GM19468 (cell line): ENCODE data around the gene ALX4.

Experiments
- ATAC-seq: cut with Tn5 transposase; IDR thresholded peaks from one replicate; pipeline ENCODE4 v1.9.1; 2021; ENCODE audit warnings: mild to moderate bottlenecking, moderate library complexity, moderate number of reproducible peaks; ENCODE audit not compliant: unreplicated experiment; ENCODE audit errors: extremely low read depth

Gene ALX4

DNA sequence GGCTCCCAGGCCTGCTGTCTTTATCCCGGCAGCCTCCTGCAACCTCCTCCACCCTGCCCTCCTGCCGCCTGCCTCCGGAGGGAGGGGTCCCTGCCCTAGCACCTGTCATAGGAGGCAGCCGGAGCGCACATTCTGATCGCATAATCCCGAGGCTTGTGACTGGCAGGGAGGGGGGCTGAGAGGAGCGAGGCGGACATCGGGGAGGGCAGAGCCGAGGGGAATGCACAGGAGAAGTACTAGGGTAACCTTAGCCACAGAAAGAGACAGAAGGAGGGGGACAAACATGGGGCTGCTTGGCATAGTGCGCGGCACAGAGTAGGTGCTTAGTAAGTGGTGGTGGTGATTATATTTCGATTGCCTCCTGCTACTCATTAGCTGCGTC, 9.2 kb upstream of the ALX4 start:
- no peak for ATAC-seq

- ATAC-seq, result no peak
Observed at GRCh38 chr11:44318369-44318768, 8.4 kb upstream of the ALX4 start.

- no peak for ATAC-seq
Observed at GRCh38 chr11:44316659-44317240, 6.8 kb upstream of the ALX4 start.

DNA sequence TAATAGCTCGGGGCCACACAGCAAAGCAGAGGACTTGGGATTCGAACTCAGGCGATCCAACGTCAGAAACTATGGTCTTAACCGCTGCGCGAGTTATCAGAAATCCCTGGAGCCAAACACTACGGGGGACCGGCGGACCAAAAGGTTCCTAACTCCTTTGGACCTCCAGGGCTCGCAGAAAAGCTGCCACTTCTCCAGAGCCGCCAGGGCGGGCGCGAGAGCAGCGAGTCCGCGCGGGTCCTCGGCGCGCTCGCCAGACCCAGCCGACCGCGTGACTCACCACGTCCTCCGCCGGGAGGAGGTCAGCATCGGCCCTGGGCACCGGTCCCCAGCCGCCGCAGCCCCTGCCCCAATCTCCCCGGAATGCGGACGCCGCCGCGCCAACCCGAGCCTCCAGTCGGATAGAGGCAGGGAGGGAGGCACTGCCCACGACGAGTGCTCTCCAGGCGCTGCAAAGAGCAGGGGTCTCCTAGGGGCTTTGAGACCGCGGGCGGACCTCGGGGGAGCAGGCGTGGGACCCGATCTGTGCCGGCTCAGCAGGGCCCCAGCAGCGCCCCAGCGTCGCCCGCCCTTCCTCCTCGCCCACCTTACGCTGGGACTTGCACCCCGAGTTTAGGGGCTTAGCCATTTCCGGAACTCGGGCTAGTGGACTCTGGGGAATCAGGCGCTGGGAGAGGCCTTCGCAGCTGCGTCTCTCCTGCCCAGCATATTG, 6.2 kb upstream of the ALX4 start:
- no peak for ATAC-seq

DNA sequence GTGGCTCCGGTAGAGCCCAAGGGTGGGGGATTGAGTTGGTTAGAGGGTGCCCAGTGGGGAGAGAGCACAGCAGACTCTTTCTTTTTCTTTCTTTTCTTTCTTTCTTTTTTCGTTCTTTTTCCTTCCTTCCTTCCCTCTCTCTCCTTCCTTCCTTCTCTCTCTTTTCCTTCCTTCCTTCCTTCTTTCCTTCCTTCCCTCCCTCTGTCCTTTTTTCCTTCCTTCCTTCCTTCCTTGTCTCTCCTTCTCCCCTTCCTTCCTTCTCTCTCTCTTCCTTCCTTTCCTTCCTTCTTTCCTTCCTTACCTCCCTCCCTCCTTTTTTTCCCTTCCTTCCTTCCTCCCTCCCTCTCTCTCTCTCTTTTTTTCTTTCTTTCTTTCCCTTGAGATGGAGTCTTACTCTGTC, 4.8 kb upstream of the ALX4 start:
- no peak for ATAC-seq

DNA sequence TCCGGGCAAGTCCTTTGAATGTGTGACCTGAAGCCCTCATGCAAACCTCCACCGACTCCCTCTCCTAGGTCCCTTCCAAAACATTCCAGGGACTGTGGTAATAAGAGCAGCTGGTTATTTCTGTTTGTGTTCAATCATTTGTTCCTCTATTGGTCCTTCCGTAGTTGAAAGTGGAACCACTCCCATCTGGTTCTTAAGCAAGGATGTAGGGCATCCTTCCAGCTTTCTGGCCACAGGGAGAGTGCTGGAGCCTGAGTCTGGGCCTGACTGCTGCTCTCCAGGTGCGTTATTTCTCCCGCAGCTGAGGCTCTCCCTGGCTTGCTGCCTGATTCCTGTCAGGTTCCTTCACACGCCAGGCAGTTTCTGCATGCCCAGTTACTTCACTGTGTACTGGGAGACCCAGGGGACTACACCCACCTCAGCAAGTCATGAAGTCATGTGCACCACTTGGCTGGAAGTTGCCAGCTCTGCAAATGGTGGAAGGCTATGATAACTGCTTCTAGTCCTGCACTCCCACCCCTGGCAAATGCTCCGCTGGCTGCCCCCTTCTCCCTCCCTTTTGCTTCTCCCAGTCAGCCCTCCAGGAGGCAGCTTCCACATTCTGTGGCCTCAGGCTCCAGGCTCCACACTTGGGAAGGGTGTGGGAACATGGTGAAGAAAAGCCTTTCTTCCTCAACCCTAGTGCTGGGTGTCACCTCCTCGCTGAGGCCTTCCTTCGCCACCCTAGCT, 4.0 kb upstream of the ALX4 start:
- no peak for ATAC-seq

- no peak for ATAC-seq
Observed at GRCh38 chr11:44312876-44313275, 2.9 kb upstream of the ALX4 start.

GRCh38 chr11:44311339-44312261, 1.7 kb upstream of the ALX4 start:
- no peak for ATAC-seq

- ATAC-seq, result no peak
Observed at GRCh38 chr11:44310463-44311272, 729 bp upstream of the ALX4 start.

DNA sequence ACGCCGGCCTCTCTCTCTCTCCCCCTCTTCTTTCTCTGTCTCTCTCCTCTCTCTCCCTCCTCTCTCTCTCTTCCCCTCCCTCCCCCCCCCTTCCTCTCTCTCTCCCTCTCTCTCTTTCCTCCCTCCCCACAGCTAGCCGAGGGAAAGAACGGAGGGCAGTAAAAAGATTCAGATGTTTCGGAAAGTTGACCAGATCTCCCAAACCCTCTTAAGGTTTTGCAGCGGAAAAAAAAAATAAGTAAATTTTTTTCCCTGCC, 195 bp upstream of the ALX4 start:
- ATAC-seq, result no peak

- no peak for ATAC-seq
Observed at GRCh38 chr11:44308923-44309477, 939 bp downstream of the ALX4 start.

- ATAC-seq, result no peak
Observed at GRCh38 chr11:44308256-44308922, 1.6 kb downstream of the ALX4 start.

DNA sequence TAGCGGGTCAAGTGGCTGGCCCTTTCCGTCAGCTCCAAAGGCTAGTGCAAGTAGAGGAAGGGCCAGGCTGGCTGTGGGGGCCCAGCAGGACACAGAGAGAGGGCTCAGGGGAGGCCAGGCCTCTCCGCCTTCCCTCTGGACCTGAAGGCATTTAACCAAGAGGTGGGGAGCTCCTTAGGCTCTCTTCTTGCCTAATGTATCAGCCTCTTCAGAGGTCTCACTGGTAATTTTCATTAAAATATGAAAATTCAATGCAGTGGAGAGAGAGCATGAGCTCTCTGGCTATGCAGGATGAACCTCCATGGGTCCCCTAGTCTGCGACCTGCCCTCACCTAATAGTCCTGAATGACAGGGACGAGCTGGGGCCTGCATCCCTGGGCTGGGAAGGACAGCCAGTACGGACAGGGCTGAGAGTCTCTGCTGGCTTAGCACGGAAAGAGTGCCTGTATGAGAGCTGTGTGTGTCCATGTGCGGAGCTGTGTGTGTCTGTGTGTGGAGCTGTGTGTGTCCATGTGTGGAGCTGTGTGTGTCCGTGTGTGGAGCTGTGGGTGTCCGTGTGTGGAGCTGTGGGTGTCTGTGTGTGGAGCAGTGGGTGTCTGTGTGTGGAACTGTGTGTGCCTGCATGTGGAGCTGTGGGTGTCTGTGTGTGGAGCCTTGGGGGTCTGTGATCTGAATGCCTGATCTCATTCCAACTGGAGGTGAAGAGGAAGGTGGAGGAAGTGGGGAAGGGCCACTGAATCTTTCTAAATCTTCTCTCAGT, 2.4 kb downstream of the ALX4 start:
- ATAC-seq, result no peak

- ATAC-seq, result no peak
Observed at GRCh38 chr11:44306918-44307244, 3.1 kb downstream of the ALX4 start.

DNA sequence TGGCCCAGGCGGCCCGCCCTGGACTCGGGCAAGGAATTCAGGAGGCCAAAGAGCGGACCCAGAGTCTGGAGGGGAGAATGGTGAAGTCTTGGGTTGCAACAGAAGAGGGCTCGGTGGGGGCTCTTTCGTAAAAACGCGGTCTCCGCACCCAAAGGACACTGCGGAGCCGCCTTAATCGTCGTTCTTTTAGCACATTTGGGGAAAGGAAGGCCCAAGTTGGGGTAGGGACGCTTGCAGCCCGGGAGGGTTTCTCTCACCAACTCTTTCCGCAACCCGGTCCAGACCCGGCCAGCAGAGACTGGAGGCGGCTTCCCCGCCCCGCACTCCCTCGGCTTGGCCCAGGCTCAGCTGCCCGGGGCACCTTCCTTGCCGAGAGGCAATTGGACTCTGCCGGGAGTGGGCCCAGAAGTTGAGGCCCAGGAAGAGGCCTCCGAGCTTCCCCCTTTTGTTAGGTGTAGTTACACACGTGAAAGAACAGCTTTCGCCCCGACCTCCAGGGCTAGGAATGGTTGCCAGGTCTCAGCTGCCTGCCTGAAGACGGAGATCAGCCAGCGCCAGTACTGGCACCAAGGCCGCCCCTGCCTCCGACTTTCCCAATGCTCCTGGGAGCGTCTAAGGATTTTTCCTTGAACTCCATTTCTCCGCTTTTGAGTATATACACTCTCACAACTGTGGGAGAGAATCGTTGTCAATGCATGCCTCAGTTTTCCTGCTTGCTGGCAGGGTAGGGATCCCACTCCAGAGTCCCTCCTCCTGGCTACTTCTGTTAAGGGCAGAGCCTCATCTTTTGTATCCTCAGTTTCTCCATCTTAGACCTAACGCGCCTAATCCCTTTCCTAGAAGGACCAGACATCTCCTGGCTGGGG, 3.7 kb downstream of the ALX4 start:
- no peak for ATAC-seq

GRCh38 chr11:44305470-44306051, 4.4 kb downstream of the ALX4 start:
- no peak for ATAC-seq

- ATAC-seq, result no peak
Observed at GRCh38 chr11:44305026-44305469, 4.9 kb downstream of the ALX4 start.
